Right lobe of liver (tissue), 6 donors: ENCODE results near the gene ANO7. TPM values are rescaled to one million over a fixed set of nuclear protein-coding genes. Genes with fewer than 3 reads are reported as not detected.

Experiments
- ATAC-seq, 4 donors: fragments of 200-7000 bp; cut with Tn5 transposase; one replicate each; pipeline ENCODE4 v1.9.1; 2020; ENCODE audit warnings: mild to moderate bottlenecking in 4 of 4, moderate library complexity in 4 of 4
- DNase-seq, 3 donors: peaks; one replicate each; pipeline ENCODE4 v3.0.0-alpha.2; 2020
- H3K27ac ChIP-seq, 3 donors: fragments of 200-600 bp; one replicate each; pipeline ENCODE4 v1.8.0; 2022
- H3K27me3 ChIP-seq, 2 donors: fragments of 200-600 bp; one replicate each; pipeline ENCODE4 v1.8.0; 2022
- H3K36me3 ChIP-seq, 4 donors: fragments of 200-600 bp; sonication (generic) in 1 of 4; one replicate each; pipeline versions ENCODE4 v1.5.1 to v1.8.0; 2017 to 2022; ENCODE audit warnings: control low read depth in 1 of 4
- H3K4me1 ChIP-seq, 4 donors: fragments of 200-600 bp; sonication (generic) in 1 of 4; one replicate each; pipeline versions ENCODE4 v1.5.1 to v1.8.0; 2017 to 2022; ENCODE audit warnings: control low read depth in 1 of 4
- H3K4me3 ChIP-seq, 3 donors: fragments of 200-600 bp; one replicate each; pipeline ENCODE4 v1.8.0; 2022
- H3K9me3 ChIP-seq, 4 donors: fragments of 200-600 bp; sonication (generic) in 1 of 4; one replicate each; pipeline versions ENCODE4 v1.5.1 to v1.8.0; 2017 to 2022; ENCODE audit warnings: control low read depth in 1 of 4
- POLR2A ChIP-seq: fragments of 450-650 bp; IDR thresholded peaks from one replicate; pipeline ENCODE4 v1.6.1; 2017; ENCODE audit warnings: antibody characterized with exemption, mild to moderate bottlenecking
- WGBS: methylation state at CpG from one replicate; pipeline ENCODE4 v1.1.6; 2018; ENCODE audit warnings: low coverage, low lambda C conversion rate; ENCODE audit not compliant: insufficient coverage; ENCODE audit errors: missing lambda C conversion rate; 5-methylcytosine and 5-hydroxymethylcytosine counted together
- intact Hi-C, 2 donors: fragments of 100-400 bp; cut with DNase I; formaldehyde crosslinking; loops; one replicate each; pipeline versions ENCODE4 v1.11.2 to v1.14.1; 2022
- total RNA-seq, 6 experiments: library from RNA; depleted of rRNA in 2 of 6; stranded (reverse); fragments of >200 nt in 2 of 6; fragmentation: NEBNext Ultra II Directional in 3 of 6; extraction: Animal tissue kit (Norgen Biotek cat#: 25700) in 3 of 6; gene quantifications; one replicate each; pipeline versions ENCODE4 v1.1.0 to v1.2.4, GENCODE V29; 2016 to 2023
- TF ChIP-seq, protein P1 (sequence below), 4 donors: fragments of 200-600 bp in 3 of 4; fragments of 450-650 bp in 1 of 4; IDR thresholded peaks; one replicate each; pipeline versions ENCODE4 v1.5.1 to v1.8.0; 2016 to 2022; ENCODE audit warnings: antibody characterized with exemption in 4 of 4, mild to moderate bottlenecking in 2 of 4
- donor health status: DM: no; HTN: yes; CAD: no.
- donor health status: DM: no; HTN: no; CAD: no.
- donor health status: DM: no; HTN: no; CAD: no.
- donor health status: DM: no; HTN: yes; CAD: no.
- donor health status: DM: no; HTN: yes; CAD: no.

ANO7 gene
- total RNA-seq, 6 experiments from 2014 or later = 0.61 to 2.4 (median 0.97) TPM

DNA sequence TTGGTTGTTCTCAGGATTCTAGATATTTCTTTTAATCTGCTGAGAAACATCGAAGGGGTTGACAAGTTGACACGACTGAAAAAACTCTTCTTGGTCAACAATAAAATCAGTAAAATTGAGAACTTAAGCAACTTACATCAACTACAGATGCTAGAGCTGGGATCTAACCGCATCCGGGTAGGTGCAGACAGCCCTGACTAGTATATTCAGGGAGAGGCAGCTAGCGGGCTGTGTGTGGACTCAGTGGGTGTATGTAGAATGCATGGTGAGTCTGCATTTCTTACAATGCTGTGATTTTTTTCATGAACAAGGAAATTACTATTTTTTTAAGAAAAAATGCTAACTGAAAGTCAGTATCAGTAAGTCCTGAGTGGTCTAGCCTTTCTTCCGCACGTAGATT is 28.2 kb upstream of the ANO7 start:
- TF ChIP-seq, protein P1, sequence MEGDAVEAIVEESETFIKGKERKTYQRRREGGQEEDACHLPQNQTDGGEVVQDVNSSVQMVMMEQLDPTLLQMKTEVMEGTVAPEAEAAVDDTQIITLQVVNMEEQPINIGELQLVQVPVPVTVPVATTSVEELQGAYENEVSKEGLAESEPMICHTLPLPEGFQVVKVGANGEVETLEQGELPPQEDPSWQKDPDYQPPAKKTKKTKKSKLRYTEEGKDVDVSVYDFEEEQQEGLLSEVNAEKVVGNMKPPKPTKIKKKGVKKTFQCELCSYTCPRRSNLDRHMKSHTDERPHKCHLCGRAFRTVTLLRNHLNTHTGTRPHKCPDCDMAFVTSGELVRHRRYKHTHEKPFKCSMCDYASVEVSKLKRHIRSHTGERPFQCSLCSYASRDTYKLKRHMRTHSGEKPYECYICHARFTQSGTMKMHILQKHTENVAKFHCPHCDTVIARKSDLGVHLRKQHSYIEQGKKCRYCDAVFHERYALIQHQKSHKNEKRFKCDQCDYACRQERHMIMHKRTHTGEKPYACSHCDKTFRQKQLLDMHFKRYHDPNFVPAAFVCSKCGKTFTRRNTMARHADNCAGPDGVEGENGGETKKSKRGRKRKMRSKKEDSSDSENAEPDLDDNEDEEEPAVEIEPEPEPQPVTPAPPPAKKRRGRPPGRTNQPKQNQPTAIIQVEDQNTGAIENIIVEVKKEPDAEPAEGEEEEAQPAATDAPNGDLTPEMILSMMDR (IDR thresholded peaks at IDR 0.05) = no peak
- no peak for TF ChIP-seq POLR2A
- Histone ChIP-seq H3K4me3 (no peak overlapping the region), H3K27me3 (no peaks in the 10 kb centered on the region), H3K9me3 (no peaks in the 10 kb centered on the region), H3K36me3 (peaks cover 0 to 59% (median 19%) of the 10 kb centered on the region in 4 donors), H3K4me1 (no peaks in the 10 kb centered on the region), H3K27ac (no peak overlapping the region)
- ATAC-seq = no peak
- intact Hi-C loops = no loop called here
- WGBS = 95% methylated on average over 7 of the region's 7 CpGs
- DNase-seq = no peak

DNA sequence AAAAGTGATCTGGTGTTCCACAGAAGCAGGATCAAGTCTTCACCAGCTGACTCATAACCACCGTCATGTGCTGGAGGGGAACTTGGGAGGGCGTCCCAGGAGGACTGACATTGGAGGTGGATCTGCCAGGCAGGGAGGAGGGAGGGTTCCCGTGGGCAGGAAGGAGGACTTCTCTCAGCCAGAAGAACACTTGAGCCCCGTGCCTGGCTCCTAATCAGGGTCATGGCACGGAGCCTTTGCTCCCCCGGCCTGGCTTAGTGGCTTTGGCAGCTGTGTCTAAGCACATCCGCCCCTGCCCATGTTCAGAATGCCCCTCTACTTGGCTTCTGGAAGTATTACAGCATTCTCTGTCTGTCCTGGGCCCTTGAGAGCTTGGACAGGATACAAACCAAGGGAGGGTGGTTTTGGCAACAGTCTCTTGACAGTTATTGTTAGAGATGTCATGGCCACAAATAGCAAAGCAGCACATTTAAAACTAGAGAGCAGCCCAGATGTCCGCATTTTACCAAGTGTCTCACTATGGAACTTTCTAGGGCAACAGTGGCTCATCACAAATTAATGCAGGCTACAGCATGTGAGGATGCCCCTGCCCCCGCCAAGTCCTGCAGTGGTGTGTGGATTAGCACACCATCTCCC is 26.7 kb upstream of the ANO7 start:
- H3K27ac ChIP-seq = no peak overlapping the region
- H3K9me3 ChIP-seq = no peaks in the 10 kb centered on the region
- intact Hi-C loops = no loop called here
- no peaks in the 10 kb centered on the region for H3K4me1 ChIP-seq
- no peak for DNase-seq
- no peaks in the 10 kb centered on the region for H3K27me3 ChIP-seq
- ATAC-seq = peak in 3 of 4 donors; percentile 25 to 43 (median 28)
- peaks cover 2 to 67% (median 20%) of the 10 kb centered on the region in 4 donors for H3K36me3 ChIP-seq
- WGBS = 75% methylated on average over 2 of the region's 9 CpGs
- no peak overlapping the region for H3K4me3 ChIP-seq
- TF ChIP-seq POLR2A = no peak
- TF ChIP-seq, protein P1 (IDR thresholded peaks at IDR 0.05) = no peak

DNA sequence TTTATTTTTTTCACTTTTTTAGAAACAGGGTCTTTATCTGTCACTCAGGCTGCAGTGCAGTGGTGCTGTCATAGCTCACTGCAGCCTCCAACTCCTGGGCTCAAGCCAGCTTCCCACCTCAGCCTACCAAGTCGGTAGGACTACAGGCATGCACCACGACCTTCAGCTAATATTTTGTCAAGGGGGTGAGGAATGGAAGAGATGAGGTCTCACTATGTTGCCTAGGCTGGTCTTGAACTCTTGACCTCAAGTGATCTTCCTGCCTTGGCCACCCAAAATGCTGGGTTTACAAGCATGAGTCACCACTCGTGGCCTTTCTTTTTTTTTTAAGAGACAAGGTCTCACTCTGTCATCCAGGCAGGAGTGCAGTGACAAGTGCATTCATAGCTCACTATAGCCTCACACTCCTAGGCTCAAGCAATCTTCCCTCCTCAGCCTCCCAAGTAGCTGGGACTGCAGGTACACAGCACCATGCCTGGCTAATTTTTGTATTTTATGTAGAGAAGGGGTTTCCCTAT is 24.8 kb upstream of the ANO7 start:
- no peaks in the 10 kb centered on the region for H3K9me3 ChIP-seq
- H3K4me3 ChIP-seq = no peak overlapping the region
- DNase-seq = no peak
- no peak for TF ChIP-seq POLR2A
- TF ChIP-seq, protein P1 (IDR thresholded peaks at IDR 0.05) = no peak
- H3K27me3 ChIP-seq = no peaks in the 10 kb centered on the region
- intact Hi-C loops = no loop called here
- 76% methylated on average over 3 of the region's 3 CpGs for WGBS
- H3K27ac ChIP-seq = no peak overlapping the region
- no peak for ATAC-seq
- peaks cover 2 to 74% (median 14%) of the 10 kb centered on the region in 4 donors for H3K36me3 ChIP-seq
- H3K4me1 ChIP-seq = no peaks in the 10 kb centered on the region

DNA sequence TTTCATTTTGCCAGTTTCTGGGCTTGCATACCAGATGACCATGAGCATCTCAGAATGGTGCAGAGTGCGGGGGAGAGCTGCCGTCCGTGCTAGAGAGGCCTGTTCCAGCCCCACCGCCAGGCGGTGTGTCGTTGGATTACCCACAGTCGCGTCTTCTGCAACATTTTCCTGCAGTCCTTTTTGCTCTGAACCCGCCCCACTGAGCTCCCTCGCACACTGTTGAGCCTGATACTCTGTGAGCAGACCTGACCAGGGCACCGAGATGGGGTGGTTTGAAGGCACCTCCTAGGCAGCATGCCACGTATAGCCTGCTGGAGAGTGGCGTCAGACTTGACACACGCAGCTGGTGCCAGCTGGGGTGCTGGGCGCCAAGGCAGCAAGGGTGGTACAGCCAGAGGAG is 20.1 kb upstream of the ANO7 start:
- Histone ChIP-seq H3K36me3 (peaks cover 5 to 63% (median 9%) of the 10 kb centered on the region in 4 donors), H3K4me3 (no peak overlapping the region), H3K27me3 (no peaks in the 10 kb centered on the region), H3K4me1 (no peaks in the 10 kb centered on the region), H3K9me3 (peaks cover 0 to 3% (median 0%) of the 10 kb centered on the region in 4 donors), H3K27ac (no peak overlapping the region)
- no peak for ATAC-seq
- intact Hi-C loops = no loop called here
- 75% methylated on average over 2 of the region's 15 CpGs for WGBS
- DNase-seq = no peak
- no peak for TF ChIP-seq POLR2A
- TF ChIP-seq, protein P1 (IDR thresholded peaks at IDR 0.05) = no peak
